ENCODE data around the gene ZRANB3. TPM values are rescaled to one million over a fixed set of nuclear protein-coding genes. Genes with fewer than 3 reads are reported as not detected.

The ZRANB3 gene
- total and polyA plus RNA-seq, 2 experiments from 2014 or later = 10.5 to 16.8 TPM

DNA sequence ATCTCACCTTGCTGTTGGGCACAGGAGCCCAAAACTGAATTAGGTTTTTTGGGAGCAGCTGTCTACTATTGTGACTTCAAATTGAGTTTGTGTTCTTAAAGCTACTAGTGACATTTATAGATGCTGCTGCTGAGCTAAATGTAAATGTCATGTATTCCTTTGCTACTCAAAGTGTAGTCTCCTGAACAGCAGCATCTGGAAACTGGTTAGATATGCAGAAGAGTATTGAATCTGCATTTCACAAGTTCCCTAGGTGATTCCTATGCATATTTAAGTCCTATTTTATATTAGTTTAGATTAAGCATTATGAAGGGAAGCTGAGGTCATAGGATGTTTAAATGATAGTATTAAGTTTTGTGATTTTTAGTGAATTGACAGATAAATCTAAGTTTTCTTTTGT lies 411.4 kb downstream of the ZRANB3 start:
- peaks cover 4% of the 10 kb centered on the region; the same call in 2 of the 3 replicates for H3K9me3 Mint-ChIP-seq
- no peaks in the 10 kb centered on the region for H3K79me2 ChIP-seq (replicated peaks; ENCODE audit: insufficient read depth)
- peaks cover 7% of the 10 kb centered on the region; the same call in 1 of the 3 replicates for H3K36me3 Mint-ChIP-seq (ENCODE audit: low read depth)
- H3K36me3 ChIP-seq (ENCODE audit: insufficient read depth) = no peaks in the 10 kb centered on the region; the same call in 1 of the 2 replicates
- H3K4me3 ChIP-seq = no peak overlapping the region
- TF ChIP-seq JUNB (IDR thresholded peaks at IDR 0.05; ENCODE audit: unreplicated experiment) = no peak
- TF ChIP-seq CREB1 (CRISPR knock-in tag; IDR thresholded peaks at IDR 0.05; ENCODE audit: low read depth) = no peak
- TF ChIP-seq NANOG (IDR thresholded peaks at IDR 0.05; ENCODE audit: borderline replicate concordance) = no peak
- TF ChIP-seq, protein P1, sequence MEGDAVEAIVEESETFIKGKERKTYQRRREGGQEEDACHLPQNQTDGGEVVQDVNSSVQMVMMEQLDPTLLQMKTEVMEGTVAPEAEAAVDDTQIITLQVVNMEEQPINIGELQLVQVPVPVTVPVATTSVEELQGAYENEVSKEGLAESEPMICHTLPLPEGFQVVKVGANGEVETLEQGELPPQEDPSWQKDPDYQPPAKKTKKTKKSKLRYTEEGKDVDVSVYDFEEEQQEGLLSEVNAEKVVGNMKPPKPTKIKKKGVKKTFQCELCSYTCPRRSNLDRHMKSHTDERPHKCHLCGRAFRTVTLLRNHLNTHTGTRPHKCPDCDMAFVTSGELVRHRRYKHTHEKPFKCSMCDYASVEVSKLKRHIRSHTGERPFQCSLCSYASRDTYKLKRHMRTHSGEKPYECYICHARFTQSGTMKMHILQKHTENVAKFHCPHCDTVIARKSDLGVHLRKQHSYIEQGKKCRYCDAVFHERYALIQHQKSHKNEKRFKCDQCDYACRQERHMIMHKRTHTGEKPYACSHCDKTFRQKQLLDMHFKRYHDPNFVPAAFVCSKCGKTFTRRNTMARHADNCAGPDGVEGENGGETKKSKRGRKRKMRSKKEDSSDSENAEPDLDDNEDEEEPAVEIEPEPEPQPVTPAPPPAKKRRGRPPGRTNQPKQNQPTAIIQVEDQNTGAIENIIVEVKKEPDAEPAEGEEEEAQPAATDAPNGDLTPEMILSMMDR (conservative IDR thresholded peaks at IDR 0.05; ENCODE audit: low read depth in 2 of 2) = no peak
- TF ChIP-seq POLR2AphosphoS5 (IDR thresholded peaks at IDR 0.05; ENCODE audit: low read depth) = no peak
- TF ChIP-seq, protein P2, sequence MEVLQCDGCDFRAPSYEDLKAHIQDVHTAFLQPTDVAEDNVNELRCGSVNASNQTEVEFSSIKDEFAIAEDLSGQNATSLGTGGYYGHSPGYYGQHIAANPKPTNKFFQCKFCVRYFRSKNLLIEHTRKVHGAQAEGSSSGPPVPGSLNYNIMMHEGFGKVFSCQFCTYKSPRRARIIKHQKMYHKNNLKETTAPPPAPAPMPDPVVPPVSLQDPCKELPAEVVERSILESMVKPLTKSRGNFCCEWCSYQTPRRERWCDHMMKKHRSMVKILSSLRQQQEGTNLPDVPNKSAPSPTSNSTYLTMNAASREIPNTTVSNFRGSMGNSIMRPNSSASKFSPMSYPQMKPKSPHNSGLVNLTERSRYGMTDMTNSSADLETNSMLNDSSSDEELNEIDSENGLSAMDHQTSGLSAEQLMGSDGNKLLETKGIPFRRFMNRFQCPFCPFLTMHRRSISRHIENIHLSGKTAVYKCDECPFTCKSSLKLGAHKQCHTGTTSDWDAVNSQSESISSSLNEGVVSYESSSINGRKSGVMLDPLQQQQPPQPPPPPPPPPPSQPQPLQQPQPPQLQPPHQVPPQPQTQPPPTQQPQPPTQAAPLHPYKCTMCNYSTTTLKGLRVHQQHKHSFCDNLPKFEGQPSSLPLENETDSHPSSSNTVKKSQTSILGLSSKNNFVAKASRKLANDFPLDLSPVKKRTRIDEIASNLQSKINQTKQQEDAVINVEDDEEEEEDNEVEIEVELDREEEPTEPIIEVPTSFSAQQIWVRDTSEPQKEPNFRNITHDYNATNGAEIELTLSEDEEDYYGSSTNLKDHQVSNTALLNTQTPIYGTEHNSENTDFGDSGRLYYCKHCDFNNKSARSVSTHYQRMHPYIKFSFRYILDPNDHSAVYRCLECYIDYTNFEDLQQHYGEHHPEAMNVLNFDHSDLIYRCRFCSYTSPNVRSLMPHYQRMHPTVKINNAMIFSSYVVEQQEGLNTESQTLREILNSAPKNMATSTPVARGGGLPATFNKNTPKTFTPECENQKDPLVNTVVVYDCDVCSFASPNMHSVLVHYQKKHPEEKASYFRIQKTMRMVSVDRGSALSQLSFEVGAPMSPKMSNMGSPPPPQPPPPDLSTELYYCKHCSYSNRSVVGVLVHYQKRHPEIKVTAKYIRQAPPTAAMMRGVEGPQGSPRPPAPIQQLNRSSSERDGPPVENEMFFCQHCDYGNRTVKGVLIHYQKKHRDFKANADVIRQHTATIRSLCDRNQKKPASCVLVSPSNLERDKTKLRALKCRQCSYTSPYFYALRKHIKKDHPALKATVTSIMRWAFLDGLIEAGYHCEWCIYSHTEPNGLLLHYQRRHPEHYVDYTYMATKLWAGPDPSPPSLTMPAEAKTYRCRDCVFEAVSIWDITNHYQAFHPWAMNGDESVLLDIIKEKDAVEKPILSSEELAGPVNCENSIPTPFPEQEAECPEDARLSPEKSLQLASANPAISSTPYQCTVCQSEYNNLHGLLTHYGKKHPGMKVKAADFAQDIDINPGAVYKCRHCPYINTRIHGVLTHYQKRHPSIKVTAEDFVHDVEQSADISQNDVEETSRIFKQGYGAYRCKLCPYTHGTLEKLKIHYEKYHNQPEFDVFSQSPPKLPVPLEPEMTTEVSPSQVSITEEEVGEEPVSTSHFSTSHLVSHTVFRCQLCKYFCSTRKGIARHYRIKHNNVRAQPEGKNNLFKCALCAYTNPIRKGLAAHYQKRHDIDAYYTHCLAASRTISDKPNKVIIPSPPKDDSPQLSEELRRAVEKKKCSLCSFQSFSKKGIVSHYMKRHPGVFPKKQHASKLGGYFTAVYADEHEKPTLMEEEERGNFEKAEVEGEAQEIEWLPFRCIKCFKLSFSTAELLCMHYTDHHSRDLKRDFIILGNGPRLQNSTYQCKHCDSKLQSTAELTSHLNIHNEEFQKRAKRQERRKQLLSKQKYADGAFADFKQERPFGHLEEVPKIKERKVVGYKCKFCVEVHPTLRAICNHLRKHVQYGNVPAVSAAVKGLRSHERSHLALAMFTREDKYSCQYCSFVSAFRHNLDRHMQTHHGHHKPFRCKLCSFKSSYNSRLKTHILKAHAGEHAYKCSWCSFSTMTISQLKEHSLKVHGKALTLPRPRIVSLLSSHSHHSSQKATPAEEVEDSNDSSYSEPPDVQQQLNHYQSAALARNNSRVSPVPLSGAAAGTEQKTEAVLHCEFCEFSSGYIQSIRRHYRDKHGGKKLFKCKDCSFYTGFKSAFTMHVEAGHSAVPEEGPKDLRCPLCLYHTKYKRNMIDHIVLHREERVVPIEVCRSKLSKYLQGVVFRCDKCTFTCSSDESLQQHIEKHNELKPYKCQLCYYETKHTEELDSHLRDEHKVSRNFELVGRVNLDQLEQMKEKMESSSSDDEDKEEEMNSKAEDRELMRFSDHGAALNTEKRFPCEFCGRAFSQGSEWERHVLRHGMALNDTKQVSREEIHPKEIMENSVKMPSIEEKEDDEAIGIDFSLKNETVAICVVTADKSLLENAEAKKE (CRISPR knock-in tag; IDR thresholded peaks at IDR 0.05) = no peak
- no peak for TF ChIP-seq STAT1 (IDR thresholded peaks at IDR 0.05; ENCODE audit: unreplicated experiment)
- no peak for TF ChIP-seq ZNF331 (CRISPR knock-in tag; IDR thresholded peaks at IDR 0.05; ENCODE audit: low read depth)
- TF ChIP-seq EZH2phosphoT487 (IDR thresholded peaks at IDR 0.05; ENCODE audit: unreplicated experiment) = no peak
- TF ChIP-seq ZNF114 (CRISPR knock-in tag; IDR thresholded peaks at IDR 0.05) = no peak
- no peak for TF ChIP-seq EZH2 (IDR thresholded peaks at IDR 0.05; ENCODE audit: low read depth, unreplicated experiment)
- TF ChIP-seq, protein P3, sequence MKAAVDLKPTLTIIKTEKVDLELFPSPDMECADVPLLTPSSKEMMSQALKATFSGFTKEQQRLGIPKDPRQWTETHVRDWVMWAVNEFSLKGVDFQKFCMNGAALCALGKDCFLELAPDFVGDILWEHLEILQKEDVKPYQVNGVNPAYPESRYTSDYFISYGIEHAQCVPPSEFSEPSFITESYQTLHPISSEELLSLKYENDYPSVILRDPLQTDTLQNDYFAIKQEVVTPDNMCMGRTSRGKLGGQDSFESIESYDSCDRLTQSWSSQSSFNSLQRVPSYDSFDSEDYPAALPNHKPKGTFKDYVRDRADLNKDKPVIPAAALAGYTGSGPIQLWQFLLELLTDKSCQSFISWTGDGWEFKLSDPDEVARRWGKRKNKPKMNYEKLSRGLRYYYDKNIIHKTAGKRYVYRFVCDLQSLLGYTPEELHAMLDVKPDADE (IDR thresholded peaks at IDR 0.05) = no peak
- TF ChIP-seq, protein P4, sequence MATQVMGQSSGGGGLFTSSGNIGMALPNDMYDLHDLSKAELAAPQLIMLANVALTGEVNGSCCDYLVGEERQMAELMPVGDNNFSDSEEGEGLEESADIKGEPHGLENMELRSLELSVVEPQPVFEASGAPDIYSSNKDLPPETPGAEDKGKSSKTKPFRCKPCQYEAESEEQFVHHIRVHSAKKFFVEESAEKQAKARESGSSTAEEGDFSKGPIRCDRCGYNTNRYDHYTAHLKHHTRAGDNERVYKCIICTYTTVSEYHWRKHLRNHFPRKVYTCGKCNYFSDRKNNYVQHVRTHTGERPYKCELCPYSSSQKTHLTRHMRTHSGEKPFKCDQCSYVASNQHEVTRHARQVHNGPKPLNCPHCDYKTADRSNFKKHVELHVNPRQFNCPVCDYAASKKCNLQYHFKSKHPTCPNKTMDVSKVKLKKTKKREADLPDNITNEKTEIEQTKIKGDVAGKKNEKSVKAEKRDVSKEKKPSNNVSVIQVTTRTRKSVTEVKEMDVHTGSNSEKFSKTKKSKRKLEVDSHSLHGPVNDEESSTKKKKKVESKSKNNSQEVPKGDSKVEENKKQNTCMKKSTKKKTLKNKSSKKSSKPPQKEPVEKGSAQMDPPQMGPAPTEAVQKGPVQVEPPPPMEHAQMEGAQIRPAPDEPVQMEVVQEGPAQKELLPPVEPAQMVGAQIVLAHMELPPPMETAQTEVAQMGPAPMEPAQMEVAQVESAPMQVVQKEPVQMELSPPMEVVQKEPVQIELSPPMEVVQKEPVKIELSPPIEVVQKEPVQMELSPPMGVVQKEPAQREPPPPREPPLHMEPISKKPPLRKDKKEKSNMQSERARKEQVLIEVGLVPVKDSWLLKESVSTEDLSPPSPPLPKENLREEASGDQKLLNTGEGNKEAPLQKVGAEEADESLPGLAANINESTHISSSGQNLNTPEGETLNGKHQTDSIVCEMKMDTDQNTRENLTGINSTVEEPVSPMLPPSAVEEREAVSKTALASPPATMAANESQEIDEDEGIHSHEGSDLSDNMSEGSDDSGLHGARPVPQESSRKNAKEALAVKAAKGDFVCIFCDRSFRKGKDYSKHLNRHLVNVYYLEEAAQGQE (IDR thresholded peaks at IDR 0.05; ENCODE audit: unreplicated experiment) = no peak
- no peak overlapping the region for H3K4me3 Mint-ChIP-seq
- H3K27ac ChIP-seq (ENCODE audit: low read depth) = no peak overlapping the region
- H3K9me2 ChIP-seq (ENCODE audit: insufficient read depth) = no peaks in the 10 kb centered on the region
- DNase-seq (ENCODE audit: low spot score) (no peak), ATAC-seq (no peak)
- H4K20me1 ChIP-seq (replicated peaks; ENCODE audit: insufficient read depth) = no peaks in the 10 kb centered on the region
- no peaks in the 10 kb centered on the region for H3F3A ChIP-seq (replicated peaks; ENCODE audit: low read depth)
- no peak overlapping the region for H2AFZ ChIP-seq
- H3K27me3 ChIP-seq (ENCODE audit: insufficient read depth) = no peaks in the 10 kb centered on the region
- peaks cover 4% of the 10 kb centered on the region for H3K27me3 Mint-ChIP-seq (ENCODE audit: insufficient read depth, low read depth, poor library complexity)
- no peak overlapping the region for H3K27ac Mint-ChIP-seq
- no peaks in the 10 kb centered on the region for H3K4me1 ChIP-seq (ENCODE audit: insufficient read depth)
- H3K4me1 Mint-ChIP-seq = no peaks in the 10 kb centered on the region
- H3K4me2 ChIP-seq = no peak overlapping the region

All from GM23338 (cell line).